ENCODE results near the gene NTN4. TPM values are rescaled to one million over a fixed set of nuclear protein-coding genes. Genes with fewer than 3 reads are reported as not detected.

Gene NTN4
- total RNA-seq, 1 experiment from 2014 or later, result 0.17 TPM

- H3K18ac ChIP-seq (ENCODE audit: insufficient read length, low read depth, low read length), result no peak overlapping the region
- H3K27me3 ChIP-seq (ENCODE audit: insufficient read depth, low read length), result no peaks in the 10 kb centered on the region
- no peak overlapping the region for H3K9ac ChIP-seq (ENCODE audit: extremely low read depth, insufficient read length, low read length)
- WGBS (ENCODE audit: extremely low coverage, insufficient read length, low lambda C conversion rate), result no CpG with 5 or more reads among the region's 3 CpGs
- no peak overlapping the region for H3T11ph ChIP-seq (ENCODE audit: low read length)
- H3K23me2 ChIP-seq (ENCODE audit: insufficient read length, low read depth, low read length, poor library complexity, severe bottlenecking), result no peaks in the 10 kb centered on the region
- no peak overlapping the region for H2BK12ac ChIP-seq (ENCODE audit: insufficient read length, low read depth, low read length)
- no peak for TF ChIP-seq CTCF (conservative IDR thresholded peaks at IDR 0.05)
- H3K4ac ChIP-seq (ENCODE audit: low read depth, low read length), result no peak overlapping the region
- no peaks in the 10 kb centered on the region for H3K9me3 Mint-ChIP-seq
- H2AFZ ChIP-seq (ENCODE audit: low read length), result no peak overlapping the region
- no peak overlapping the region for H4K91ac ChIP-seq (ENCODE audit: insufficient read length, low read depth, low read length)
- H3K4me1 ChIP-seq (ENCODE audit: insufficient read depth, low read length), result peaks cover 3% of the 10 kb centered on the region; the same call in 1 of the 2 replicates
- H3K27me3 Mint-ChIP-seq (ENCODE audit: low read depth), result peaks cover 3% of the 10 kb centered on the region; the same call in 1 of the 2 replicates
- H3K79me2 ChIP-seq (ENCODE audit: insufficient read depth, low read length), result no peaks in the 10 kb centered on the region
- H2AK5ac ChIP-seq (ENCODE audit: insufficient read length, low read length), result no peak overlapping the region
- H2BK120ac ChIP-seq (ENCODE audit: low read depth, low read length, poor library complexity, severe bottlenecking), result no peak overlapping the region
- H3K79me1 ChIP-seq (ENCODE audit: insufficient read depth, low read depth, low read length, poor library complexity, severe bottlenecking), result no peaks in the 10 kb centered on the region
- no peak overlapping the region for H4K5ac ChIP-seq (ENCODE audit: insufficient read length, low read depth, low read length)
- no peaks in the 10 kb centered on the region for H4K20me1 ChIP-seq (ENCODE audit: control insufficient read depth, insufficient read depth, insufficient read length)
- H3K4me1 Mint-ChIP-seq, result peaks cover 8 to 10% of the 10 kb centered on the region in 2 experiments
- no peaks in the 10 kb centered on the region for H3K36me3 Mint-ChIP-seq (ENCODE audit: insufficient read depth in 1 of 3, low read depth in 3 of 3)
- H2BK15ac ChIP-seq (ENCODE audit: low read depth, low read length), result no peak overlapping the region
- H2BK20ac ChIP-seq (ENCODE audit: low read depth, low read length, poor library complexity, severe bottlenecking), result no peak overlapping the region
- H3K23ac ChIP-seq (ENCODE audit: insufficient read length, low read depth, low read length), result no peak overlapping the region
- no peak overlapping the region for H2BK5ac ChIP-seq (ENCODE audit: insufficient read length, low read length)
- no peaks in the 10 kb centered on the region for H3K9me3 ChIP-seq (ENCODE audit: control insufficient read depth, low read depth, low read length)
- no peak overlapping the region for H3K14ac ChIP-seq (ENCODE audit: insufficient read depth, low read length)
- no peak overlapping the region for H4K8ac ChIP-seq (replicated peaks; ENCODE audit: insufficient read length, low read depth, low read length)
- no peak overlapping the region for H3K27ac Mint-ChIP-seq
- no peak overlapping the region for H3K4me2 ChIP-seq (ENCODE audit: insufficient read depth, insufficient read length, low read length)
- no peak overlapping the region for H3K4me3 Mint-ChIP-seq
- no peak overlapping the region for H3K27ac ChIP-seq (ENCODE audit: insufficient read length, low read depth, low read length)
- H3K56ac ChIP-seq (ENCODE audit: insufficient read length, low read depth, low read length), result no peak overlapping the region
- no peak for DNase-seq
Observed at GRCh38 chr12:95836185-95836609, 45.6 kb upstream of the NTN4 start.
